ENCODE measurements around the gene ATP5F1E. TPM values are rescaled to one million over a fixed set of nuclear protein-coding genes. Genes with fewer than 3 reads are reported as not detected.

ATP5F1E gene
- total and polyA plus RNA-seq, 9 of the 15 experiments (the other 6 are each of a cell fraction or from before 2014, with no cell fraction given): 60.3 to 162 (median 113) TPM

- TF ChIP-seq ARID4B (CRISPR knock-in tag; IDR thresholded peaks at IDR 0.05): peak; percentile 38; the same call in 1 of the 2 replicates
- peak; percentile 70; the same call in 1 of the 2 replicates for TF ChIP-seq ZBTB9 (CRISPR knock-in tag; IDR thresholded peaks at IDR 0.05)
- TF ChIP-seq DMBX1 (CRISPR knock-in tag; IDR thresholded peaks at IDR 0.05; ENCODE audit: borderline replicate concordance): peak; percentile 30; the same call in 1 of the 2 replicates
- TF ChIP-seq HMGN3 (IDR thresholded peaks at IDR 0.05; ENCODE audit: borderline replicate concordance, extremely low read depth, insufficient read length, low read depth, low read length): peak; percentile 88
- TF ChIP-seq SLC30A9 (CRISPR knock-in tag; IDR thresholded peaks at IDR 0.05): 0 out of 2 replicates have a peak, but pooled peaks have one; percentile 52
- TF ChIP-seq SIN3B (IDR thresholded peaks at IDR 0.05; ENCODE audit: low read depth): peak; percentile 62; the same call in 1 of the 2 replicates
- TF ChIP-seq FOXP1 (CRISPR knock-in tag; IDR thresholded peaks at IDR 0.05): peak; percentile 43; the same call in 1 of the 2 replicates
- no peak for TF ChIP-seq REST (IDR thresholded peaks at IDR 0.05; ENCODE audit: borderline replicate concordance)
- TF ChIP-seq REST (CRISPR knock-in tag; IDR thresholded peaks at IDR 0.05; ENCODE audit: low read depth): 0 out of 2 replicates have a peak, but pooled peaks have one; percentile 60
- TF ChIP-seq POLR2G (IDR thresholded peaks at IDR 0.05; ENCODE audit: low read depth, low read length): peak; percentile 92
- no peak for TF ChIP-seq ZNF354B (CRISPR knock-in tag; IDR thresholded peaks at IDR 0.05)
- peak in 1 of 2 experiments; percentile 9; a peak in 1 of 3 replicates for TF ChIP-seq CBX3 (IDR thresholded peaks at IDR 0.05; ENCODE audit: borderline replicate concordance in 1 of 2, low read length in 2 of 2)
Observed at GRCh38 chr20:58980711-58981627, 51.2 kb downstream of the ATP5F1E start, which contains the start of gene NELFCD (continued).
